ENCODE data around the gene AP3S2.
"Not testable (repeated sequence)": the region's sequence is repeated elsewhere in the genome, so short reads cannot be mapped to it uniquely, and the experiment has no call there.

Gene AP3S2

GRCh38 chr15:89870688-89871288, 23.0 kb downstream of the AP3S2 start:
- no peak overlapping the region for H3K4me3 ChIP-seq (ENCODE audit: control insufficient read depth, low read depth, low read length)
- TF ChIP-seq, protein P1, sequence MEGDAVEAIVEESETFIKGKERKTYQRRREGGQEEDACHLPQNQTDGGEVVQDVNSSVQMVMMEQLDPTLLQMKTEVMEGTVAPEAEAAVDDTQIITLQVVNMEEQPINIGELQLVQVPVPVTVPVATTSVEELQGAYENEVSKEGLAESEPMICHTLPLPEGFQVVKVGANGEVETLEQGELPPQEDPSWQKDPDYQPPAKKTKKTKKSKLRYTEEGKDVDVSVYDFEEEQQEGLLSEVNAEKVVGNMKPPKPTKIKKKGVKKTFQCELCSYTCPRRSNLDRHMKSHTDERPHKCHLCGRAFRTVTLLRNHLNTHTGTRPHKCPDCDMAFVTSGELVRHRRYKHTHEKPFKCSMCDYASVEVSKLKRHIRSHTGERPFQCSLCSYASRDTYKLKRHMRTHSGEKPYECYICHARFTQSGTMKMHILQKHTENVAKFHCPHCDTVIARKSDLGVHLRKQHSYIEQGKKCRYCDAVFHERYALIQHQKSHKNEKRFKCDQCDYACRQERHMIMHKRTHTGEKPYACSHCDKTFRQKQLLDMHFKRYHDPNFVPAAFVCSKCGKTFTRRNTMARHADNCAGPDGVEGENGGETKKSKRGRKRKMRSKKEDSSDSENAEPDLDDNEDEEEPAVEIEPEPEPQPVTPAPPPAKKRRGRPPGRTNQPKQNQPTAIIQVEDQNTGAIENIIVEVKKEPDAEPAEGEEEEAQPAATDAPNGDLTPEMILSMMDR (IDR thresholded peaks at IDR 0.05; ENCODE audit: control insufficient read depth, insufficient read depth, low read depth, low read length, missing control alignments) = no peak
- no peak for DNase-seq (ENCODE audit: low read depth)

DNA sequence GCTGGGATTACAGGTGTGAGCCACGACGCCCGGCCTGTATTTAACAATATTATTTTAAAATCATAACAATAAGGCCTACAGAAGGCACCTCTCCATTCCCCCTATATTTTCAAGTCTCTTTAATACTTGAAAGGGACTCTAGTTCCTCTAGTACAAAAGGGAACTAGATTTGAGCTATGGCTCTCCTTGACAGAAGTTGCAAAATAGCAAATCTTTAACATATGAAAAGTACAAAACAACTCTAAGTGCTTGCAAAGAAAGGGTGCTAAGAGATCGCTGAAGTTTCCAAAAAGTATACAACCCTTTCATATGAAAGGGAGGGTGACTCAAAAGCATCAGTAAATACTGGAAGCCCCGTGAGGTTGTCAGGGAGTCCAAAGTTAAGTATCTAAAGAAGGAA, 23.8 kb downstream of the AP3S2 start:
- TF ChIP-seq, protein P1 (IDR thresholded peaks at IDR 0.05; ENCODE audit: control insufficient read depth, insufficient read depth, low read depth, low read length, missing control alignments) = no peak
- no peak for DNase-seq (ENCODE audit: low read depth)
- no peak overlapping the region for H3K4me3 ChIP-seq (ENCODE audit: control insufficient read depth, low read depth, low read length)

DNA sequence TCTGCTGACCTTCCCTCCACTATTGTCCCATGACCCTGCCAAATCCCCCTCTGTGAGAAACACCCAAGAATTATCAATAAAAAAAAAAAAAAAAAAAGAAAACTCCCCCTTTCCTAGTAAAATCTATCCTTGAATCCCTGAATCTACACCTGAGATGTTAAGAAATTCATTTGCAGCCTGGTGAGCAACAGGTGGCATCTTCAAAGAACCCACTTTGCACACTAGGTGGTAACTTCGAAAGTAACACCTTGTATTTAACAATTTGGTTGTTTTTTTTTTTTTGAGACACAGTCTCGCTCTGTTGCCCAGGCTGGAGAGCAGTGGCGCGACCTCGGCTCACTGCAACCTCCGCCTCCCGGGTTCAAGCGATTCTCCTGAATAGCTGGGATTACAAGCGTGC, 24.3 kb downstream of the AP3S2 start:
- DNase-seq (ENCODE audit: low read depth); H3K4me3 ChIP-seq (ENCODE audit: control insufficient read depth, low read depth, low read length): not testable (repeated sequence)

DNA sequence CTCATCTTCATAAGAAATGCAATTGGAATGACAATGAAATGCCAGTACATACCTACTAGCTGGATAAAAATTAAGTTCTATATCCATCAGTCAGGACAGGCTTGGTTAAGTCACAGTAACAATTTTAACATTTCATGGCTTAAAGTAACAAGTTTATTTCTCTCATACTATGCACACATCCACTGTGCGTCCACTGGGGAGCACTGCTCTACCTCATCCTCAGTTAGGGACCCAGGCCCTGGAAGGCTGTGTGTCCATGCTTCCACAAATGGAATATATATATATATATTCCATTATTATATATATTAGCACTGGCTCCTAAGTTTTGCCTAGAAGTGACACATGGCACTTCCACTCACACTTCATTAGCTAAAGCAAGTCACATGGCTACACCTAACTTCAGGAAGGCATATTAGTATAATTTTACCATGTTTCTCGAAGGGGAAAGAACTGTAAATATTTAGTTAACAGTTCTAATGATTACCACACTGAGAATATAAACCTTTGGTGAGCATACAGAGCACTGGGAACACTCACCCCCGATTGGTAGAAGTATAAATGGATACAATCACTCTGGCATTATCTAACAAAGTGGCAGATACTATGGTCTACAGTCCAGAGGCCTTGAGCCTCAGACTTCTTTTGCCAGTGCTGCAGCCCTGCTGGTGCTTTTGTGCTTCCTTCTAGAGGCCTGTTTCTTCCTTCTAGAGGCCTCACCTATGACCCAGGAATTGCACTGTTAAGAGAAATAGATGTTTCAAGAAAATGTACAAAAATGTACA, 28.6 kb downstream of the AP3S2 start:
- TF ChIP-seq, protein P1 (IDR thresholded peaks at IDR 0.05; ENCODE audit: control insufficient read depth, insufficient read depth, low read depth, low read length, missing control alignments) = no peak
- no peak for DNase-seq (ENCODE audit: low read depth)

GRCh38 chr15:89863918-89864317, 29.9 kb downstream of the AP3S2 start:
- TF ChIP-seq, protein P1 (IDR thresholded peaks at IDR 0.05; ENCODE audit: control insufficient read depth, insufficient read depth, low read depth, low read length, missing control alignments) = peak; percentile 26
- no peak for DNase-seq (ENCODE audit: low read depth)
- no peak overlapping the region for H3K4me3 ChIP-seq (ENCODE audit: control insufficient read depth, low read depth, low read length)

More for the DNA sequence above, 28.6 kb downstream of the AP3S2 start:
- H3K4me3 ChIP-seq (ENCODE audit: control insufficient read depth, low read depth, low read length) = no peak overlapping the region

DNA sequence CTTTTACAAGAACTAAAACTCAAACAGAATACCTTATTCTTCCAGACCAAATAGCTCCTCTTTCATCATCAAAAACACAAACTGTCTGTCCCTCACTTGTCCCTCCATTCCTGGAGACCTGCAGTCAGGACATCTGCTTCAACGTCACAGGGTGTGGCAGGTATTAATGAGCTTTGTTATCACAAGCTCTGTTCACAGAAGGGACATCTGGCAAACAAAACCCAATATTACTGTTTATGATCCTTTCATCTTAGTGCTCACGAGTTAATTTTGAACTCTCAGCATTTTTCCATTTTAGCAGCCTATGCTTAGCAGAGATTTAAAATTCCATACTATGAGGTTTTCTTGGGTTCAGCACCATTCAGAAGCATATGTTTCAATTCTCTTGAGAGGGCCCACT, 32.9 kb downstream of the AP3S2 start:
- no peak overlapping the region for H3K4me3 ChIP-seq (ENCODE audit: control insufficient read depth, low read depth, low read length)
- DNase-seq (ENCODE audit: low read depth) = no peak
- TF ChIP-seq, protein P1 (IDR thresholded peaks at IDR 0.05; ENCODE audit: control insufficient read depth, insufficient read depth, low read depth, low read length, missing control alignments) = no peak

- no peak for DNase-seq (ENCODE audit: low read depth)
- no peak overlapping the region for H3K4me3 ChIP-seq (ENCODE audit: control insufficient read depth, low read depth, low read length)
- TF ChIP-seq, protein P1 (IDR thresholded peaks at IDR 0.05; ENCODE audit: control insufficient read depth, insufficient read depth, low read depth, low read length, missing control alignments) = no peak
Measured at GRCh38 chr15:89860431-89860830, 33.4 kb downstream of the AP3S2 start.
